NCI-H446 treated with DMSO at 0.1 percent for 48 hours (cell line): ENCODE measurements around the gene DCAF6.

ENCODE experiments used
- DNase-seq: peaks from one replicate; lab custom pipeline; 2025; lab: John Stamatoyannopoulos, UW

Gene DCAF6

DNA sequence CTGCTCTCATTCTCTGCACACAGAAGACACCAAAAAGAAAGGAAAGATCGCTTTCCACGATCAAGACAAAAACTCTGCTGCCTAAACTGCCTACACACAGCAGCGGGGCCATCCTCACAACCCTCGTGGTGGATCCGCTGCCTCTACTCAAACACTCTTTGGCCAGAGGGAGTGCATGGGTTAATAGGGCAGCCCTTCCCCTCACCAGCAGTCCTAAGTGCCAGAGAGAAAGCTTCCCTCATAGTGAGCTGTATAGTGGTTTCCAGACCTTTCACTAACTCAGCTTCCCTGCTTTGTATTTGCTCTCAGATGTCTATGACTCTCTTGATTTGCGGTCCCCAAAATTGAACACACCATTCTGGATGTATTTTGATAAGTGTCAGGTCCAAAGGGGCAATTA lies 169.4 kb downstream of the DCAF6 start:
- no peak for DNase-seq

DNA sequence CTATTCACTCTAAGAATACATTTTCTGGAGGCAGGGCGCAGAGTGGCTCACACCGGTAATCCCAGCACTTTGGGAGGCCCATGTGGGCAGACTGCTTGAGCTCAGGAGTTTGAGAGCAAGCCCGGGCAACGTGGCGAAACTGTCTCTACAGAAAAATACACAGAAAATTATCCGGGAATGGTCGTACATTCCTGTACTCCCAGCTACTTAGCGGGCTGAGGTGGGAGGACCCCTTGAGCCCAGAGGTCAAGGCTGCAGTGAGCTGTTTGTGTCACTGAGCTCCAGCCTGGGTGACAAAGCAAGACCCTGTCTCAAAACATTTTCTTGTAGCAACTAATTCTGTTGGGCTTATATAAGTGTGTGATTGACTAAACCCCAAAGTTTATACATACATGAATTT lies 169.8 kb downstream of the DCAF6 start:
- no peak for DNase-seq

DNA sequence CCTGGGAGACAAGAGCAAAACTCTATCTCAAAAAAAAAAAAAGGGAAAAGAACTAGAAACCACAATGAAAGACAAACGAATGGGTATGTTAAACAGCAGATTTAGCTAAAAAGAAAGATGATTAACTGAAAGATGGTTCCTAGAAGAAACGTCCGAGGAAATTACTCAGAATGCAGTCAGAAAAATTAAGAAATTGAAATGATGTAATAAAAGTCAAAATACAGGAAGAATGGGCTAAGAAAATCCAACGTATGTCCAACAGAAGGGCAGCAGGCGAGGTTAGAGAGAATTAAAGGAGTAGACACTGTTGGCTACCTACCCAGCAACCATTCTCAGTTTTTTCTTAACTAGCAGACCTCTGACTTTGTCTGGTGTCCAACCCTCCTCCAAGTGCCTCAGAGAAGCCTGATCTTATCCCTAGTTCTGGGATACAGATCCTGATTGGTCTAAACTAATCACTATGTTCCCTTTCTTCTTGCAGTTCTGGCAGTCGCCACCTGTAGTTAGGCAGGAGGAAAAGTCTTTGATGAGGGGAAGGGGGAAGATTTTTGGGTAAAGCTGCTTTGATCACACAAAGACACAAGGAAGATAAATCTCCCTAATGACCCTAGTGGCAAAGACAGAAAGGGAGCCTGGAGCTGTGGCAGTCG lies 174.5 kb downstream of the DCAF6 start:
- DNase-seq = no peak

DNA sequence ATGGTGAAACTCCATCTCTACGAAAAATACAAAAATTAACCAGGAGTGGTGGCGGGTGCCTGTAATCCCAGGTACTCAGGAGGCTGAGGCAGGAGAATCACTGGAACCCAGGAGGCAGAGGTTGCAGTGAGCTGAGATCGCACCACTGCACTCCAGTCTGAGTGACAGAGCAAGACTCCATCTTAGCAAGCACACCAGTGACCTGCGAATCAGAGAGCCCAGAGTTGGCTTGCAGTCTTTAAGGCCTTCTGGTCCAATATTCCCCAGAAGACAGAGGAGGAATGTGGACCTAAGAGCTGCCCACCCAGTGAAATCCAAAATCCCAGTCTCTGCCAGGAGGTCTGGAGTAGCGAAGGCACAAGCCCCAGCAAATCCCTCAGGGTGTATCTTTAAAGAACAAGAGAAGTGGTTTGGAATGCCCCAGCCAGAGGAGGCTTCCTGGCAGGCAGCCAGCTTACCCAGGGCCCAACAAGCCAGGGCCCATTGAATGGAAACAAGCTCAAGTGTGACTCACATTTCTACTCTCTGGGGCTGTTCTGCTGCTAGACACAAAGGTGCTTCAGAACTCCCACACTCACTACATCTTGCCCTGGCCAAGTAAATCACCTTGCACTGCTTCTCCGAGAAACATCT lies 176.3 kb downstream of the DCAF6 start:
- DNase-seq = peak; percentile 72

DNA sequence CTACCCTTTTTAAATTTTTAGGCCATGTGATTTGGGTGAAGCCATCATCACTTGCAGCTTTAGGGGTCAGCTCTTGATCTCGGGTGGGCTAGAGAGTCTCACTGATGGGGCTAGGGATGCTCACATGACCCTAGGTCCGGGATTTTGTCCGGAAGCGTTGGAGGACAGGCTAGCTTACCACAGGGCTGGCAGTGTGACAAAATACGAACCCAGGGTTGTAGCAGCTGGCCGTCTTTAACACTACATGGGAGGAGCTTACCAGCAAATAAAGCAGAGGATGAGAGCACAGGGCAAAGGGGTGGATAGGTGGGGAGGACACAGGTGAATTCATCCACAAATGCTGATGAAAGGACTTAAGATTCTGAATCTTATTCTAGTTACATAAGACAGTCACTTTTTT lies 178.4 kb downstream of the DCAF6 start:
- DNase-seq = no peak

DNA sequence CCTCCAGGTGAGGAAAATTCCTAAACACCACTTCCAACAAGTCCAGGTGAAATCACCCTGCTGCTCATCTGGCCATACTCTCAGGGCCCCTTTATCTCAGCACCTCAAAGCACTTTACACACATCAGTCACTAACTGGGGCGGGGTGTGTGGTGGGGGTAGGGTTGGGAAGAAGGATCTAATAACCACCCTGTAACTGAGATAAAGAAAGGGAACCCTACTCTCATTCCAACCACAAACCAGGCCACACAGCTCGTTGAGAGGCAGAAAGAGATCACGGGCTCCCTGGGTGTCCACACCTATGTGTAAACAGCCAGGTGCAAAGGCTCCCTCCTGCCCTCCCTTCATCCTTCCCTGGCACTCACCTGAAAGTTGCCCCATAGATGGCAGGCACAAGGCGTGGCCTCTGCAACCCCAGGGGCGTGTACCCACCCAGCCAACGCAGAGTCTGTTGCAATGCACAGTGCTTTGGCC lies 179.9 kb downstream of the DCAF6 start:
- no peak for DNase-seq

DNA sequence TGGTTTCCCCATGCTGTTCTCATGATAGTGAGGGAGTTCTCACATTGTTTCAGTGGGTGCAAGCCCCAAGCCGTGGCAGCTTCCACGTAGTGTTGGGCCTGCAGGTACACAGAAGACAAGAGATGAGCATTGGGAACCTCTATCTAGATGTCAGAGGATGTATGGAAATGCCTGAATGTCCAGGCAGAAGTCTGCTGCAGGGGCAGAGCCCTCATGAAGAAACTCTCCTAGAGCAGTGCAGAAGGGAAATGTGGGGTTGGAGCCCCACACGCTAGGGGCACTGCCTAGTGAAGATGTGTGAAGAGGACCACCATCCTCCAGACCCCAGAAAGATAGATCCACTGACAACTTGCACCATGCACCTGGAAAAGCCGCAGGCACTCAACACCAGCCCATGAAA lies 183.3 kb downstream of the DCAF6 start:
- no peak for DNase-seq

DNA sequence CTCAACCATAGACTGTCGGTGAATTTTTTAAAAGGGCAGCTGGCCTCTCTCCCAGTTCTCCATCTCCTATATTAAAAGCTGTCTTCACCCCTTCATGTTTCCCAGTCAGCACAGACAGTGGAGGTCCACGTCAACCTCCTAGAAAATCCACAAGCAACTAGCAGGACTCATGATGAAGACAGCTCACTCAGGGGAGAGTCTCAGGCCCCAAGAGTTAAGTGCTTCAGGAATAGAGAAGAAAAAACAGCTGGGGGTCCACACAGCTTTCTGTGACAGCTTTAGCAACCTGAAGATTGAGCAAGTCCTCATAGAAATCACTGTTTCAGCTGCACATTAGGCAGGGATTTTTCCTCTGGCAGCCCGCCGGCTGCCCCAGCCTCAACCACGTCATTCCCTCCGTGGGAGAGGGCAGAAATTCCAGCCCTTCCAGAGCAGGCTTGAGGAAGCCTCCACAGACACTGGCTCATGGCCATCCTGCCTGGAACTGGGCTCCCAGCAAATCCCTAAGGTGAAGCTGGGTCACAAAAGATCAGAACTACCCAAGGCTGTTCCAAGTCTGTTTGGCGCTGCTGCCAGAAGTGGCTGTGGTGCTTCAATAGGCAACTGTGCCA lies 185.0 kb downstream of the DCAF6 start:
- peak; percentile 75 for DNase-seq

DNA sequence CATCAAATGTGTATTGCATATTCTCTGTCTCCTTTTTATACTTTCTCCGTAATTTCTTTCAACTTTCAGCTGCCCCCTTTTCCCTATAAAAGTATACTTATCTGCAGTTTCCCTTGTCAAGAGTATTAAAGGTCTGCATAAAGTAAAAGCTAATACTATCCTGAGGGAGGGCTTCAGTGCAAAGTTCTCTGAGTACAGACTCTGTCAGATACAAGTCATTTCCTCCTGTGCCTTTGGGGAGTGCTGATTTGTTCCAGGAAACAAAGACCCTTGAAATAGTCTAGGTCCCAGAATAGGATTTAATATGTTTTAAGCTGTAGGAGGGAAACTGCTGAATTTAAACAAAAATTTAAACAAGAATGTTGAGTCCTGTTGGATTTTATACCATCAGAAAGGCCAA lies 188.6 kb downstream of the DCAF6 start:
- DNase-seq = no peak
